ENCODE measurements around the gene PDE11A. TPM values are rescaled to one million over a fixed set of nuclear protein-coding genes. Genes with fewer than 3 reads are reported as not detected.

PDE11A gene
- total and polyA plus RNA-seq, 2 experiments from 2014 or later: 0.08 to 0.73 TPM

DNA sequence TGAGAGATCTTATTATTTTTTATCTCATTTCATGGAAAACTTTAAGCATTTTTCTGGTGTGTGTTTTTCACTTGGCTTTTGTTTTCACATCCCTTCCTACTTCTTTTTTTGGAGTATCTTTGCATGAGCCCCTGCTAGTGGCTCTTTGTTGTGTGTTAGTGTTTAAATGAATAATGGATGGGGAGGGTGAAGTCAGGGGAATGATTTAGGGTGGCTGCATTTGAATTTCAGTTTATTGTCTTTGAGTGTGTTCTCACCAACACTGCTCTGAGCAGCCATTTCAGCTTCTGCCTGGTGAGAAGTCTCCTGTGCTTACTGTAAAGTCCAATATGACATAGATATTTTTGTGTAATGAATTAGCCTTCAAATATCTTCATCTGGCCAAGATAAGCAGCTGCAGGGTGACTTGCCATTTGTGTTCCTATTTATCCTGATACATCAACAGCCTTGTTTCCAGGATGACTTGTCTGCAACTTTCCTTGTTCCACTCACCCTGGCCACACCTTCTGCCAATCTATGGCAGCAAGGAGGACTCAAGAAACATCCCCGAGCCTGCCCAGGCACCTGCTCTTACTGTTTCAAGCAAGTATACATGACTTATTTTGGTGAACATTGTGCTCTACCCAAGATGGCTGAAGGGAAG lies 182.6 kb downstream of the PDE11A start (continued):
- TF ChIP-seq, protein P1, sequence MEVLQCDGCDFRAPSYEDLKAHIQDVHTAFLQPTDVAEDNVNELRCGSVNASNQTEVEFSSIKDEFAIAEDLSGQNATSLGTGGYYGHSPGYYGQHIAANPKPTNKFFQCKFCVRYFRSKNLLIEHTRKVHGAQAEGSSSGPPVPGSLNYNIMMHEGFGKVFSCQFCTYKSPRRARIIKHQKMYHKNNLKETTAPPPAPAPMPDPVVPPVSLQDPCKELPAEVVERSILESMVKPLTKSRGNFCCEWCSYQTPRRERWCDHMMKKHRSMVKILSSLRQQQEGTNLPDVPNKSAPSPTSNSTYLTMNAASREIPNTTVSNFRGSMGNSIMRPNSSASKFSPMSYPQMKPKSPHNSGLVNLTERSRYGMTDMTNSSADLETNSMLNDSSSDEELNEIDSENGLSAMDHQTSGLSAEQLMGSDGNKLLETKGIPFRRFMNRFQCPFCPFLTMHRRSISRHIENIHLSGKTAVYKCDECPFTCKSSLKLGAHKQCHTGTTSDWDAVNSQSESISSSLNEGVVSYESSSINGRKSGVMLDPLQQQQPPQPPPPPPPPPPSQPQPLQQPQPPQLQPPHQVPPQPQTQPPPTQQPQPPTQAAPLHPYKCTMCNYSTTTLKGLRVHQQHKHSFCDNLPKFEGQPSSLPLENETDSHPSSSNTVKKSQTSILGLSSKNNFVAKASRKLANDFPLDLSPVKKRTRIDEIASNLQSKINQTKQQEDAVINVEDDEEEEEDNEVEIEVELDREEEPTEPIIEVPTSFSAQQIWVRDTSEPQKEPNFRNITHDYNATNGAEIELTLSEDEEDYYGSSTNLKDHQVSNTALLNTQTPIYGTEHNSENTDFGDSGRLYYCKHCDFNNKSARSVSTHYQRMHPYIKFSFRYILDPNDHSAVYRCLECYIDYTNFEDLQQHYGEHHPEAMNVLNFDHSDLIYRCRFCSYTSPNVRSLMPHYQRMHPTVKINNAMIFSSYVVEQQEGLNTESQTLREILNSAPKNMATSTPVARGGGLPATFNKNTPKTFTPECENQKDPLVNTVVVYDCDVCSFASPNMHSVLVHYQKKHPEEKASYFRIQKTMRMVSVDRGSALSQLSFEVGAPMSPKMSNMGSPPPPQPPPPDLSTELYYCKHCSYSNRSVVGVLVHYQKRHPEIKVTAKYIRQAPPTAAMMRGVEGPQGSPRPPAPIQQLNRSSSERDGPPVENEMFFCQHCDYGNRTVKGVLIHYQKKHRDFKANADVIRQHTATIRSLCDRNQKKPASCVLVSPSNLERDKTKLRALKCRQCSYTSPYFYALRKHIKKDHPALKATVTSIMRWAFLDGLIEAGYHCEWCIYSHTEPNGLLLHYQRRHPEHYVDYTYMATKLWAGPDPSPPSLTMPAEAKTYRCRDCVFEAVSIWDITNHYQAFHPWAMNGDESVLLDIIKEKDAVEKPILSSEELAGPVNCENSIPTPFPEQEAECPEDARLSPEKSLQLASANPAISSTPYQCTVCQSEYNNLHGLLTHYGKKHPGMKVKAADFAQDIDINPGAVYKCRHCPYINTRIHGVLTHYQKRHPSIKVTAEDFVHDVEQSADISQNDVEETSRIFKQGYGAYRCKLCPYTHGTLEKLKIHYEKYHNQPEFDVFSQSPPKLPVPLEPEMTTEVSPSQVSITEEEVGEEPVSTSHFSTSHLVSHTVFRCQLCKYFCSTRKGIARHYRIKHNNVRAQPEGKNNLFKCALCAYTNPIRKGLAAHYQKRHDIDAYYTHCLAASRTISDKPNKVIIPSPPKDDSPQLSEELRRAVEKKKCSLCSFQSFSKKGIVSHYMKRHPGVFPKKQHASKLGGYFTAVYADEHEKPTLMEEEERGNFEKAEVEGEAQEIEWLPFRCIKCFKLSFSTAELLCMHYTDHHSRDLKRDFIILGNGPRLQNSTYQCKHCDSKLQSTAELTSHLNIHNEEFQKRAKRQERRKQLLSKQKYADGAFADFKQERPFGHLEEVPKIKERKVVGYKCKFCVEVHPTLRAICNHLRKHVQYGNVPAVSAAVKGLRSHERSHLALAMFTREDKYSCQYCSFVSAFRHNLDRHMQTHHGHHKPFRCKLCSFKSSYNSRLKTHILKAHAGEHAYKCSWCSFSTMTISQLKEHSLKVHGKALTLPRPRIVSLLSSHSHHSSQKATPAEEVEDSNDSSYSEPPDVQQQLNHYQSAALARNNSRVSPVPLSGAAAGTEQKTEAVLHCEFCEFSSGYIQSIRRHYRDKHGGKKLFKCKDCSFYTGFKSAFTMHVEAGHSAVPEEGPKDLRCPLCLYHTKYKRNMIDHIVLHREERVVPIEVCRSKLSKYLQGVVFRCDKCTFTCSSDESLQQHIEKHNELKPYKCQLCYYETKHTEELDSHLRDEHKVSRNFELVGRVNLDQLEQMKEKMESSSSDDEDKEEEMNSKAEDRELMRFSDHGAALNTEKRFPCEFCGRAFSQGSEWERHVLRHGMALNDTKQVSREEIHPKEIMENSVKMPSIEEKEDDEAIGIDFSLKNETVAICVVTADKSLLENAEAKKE (CRISPR knock-in tag; IDR thresholded peaks at IDR 0.05): no peak
- TF ChIP-seq CREB1 (CRISPR knock-in tag; IDR thresholded peaks at IDR 0.05; ENCODE audit: low read depth): no peak
- TF ChIP-seq, protein P2, sequence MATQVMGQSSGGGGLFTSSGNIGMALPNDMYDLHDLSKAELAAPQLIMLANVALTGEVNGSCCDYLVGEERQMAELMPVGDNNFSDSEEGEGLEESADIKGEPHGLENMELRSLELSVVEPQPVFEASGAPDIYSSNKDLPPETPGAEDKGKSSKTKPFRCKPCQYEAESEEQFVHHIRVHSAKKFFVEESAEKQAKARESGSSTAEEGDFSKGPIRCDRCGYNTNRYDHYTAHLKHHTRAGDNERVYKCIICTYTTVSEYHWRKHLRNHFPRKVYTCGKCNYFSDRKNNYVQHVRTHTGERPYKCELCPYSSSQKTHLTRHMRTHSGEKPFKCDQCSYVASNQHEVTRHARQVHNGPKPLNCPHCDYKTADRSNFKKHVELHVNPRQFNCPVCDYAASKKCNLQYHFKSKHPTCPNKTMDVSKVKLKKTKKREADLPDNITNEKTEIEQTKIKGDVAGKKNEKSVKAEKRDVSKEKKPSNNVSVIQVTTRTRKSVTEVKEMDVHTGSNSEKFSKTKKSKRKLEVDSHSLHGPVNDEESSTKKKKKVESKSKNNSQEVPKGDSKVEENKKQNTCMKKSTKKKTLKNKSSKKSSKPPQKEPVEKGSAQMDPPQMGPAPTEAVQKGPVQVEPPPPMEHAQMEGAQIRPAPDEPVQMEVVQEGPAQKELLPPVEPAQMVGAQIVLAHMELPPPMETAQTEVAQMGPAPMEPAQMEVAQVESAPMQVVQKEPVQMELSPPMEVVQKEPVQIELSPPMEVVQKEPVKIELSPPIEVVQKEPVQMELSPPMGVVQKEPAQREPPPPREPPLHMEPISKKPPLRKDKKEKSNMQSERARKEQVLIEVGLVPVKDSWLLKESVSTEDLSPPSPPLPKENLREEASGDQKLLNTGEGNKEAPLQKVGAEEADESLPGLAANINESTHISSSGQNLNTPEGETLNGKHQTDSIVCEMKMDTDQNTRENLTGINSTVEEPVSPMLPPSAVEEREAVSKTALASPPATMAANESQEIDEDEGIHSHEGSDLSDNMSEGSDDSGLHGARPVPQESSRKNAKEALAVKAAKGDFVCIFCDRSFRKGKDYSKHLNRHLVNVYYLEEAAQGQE (IDR thresholded peaks at IDR 0.05; ENCODE audit: unreplicated experiment): no peak
- TF ChIP-seq ZNF114 (CRISPR knock-in tag; IDR thresholded peaks at IDR 0.05): no peak

DNA sequence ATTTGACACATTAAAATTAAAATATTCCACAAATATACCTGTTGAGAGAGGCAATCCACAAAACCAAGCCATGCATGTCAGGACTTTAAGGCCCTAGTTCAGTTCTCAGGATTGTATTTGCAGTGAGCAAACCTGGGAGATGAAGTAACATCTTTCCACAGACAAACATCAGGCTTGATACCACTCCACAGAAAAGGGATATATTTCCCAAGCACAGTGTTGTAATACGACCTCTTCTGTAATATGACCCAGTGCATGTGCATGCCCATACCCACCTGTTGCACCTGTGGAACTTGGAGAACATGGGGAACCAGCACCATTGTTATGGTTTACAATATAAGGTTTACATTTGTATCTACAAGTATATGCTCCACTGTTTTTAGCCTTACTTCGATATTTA lies 184.0 kb downstream of the PDE11A start:
- H3K4me1 Mint-ChIP-seq: peaks cover 30% of the 10 kb centered on the region
- Histone ChIP-seq H3K9me2 (ENCODE audit: insufficient read depth) (0 out of 2 replicates have a peak, but pooled peaks cover 8% of the 10 kb centered on the region), H3K79me2 (replicated peaks; ENCODE audit: insufficient read depth) (no peaks in the 10 kb centered on the region), H3F3A (replicated peaks; ENCODE audit: low read depth) (no peaks in the 10 kb centered on the region), H2AFZ (no peak overlapping the region), H3K36me3 (ENCODE audit: insufficient read depth) (no peaks in the 10 kb centered on the region), H3K27me3 (ENCODE audit: insufficient read depth) (no peaks in the 10 kb centered on the region), H3K4me1 (ENCODE audit: insufficient read depth) (peaks cover 20% of the 10 kb centered on the region), H4K20me1 (replicated peaks; ENCODE audit: insufficient read depth) (no peaks in the 10 kb centered on the region), H3K4me2 (no peak overlapping the region), H3K27ac (ENCODE audit: low read depth) (no peak overlapping the region), H3K4me3 (no peak overlapping the region)
- no peaks in the 10 kb centered on the region for H3K27me3 Mint-ChIP-seq (ENCODE audit: insufficient read depth, low read depth, poor library complexity)
- no peak overlapping the region; the same call in 1 of the 2 replicates for H3K27ac Mint-ChIP-seq
- H3K36me3 Mint-ChIP-seq (ENCODE audit: low read depth): no peaks in the 10 kb centered on the region
- H3K9me3 Mint-ChIP-seq: no peaks in the 10 kb centered on the region
- no peak overlapping the region for H3K4me3 Mint-ChIP-seq
- ATAC-seq: peak; percentile 40; the same call in 1 of the 3 replicates
- no peak for DNase-seq (ENCODE audit: low spot score)
- TF ChIP-seq POLR2AphosphoS5 (IDR thresholded peaks at IDR 0.05; ENCODE audit: low read depth): no peak
- TF ChIP-seq EZH2 (IDR thresholded peaks at IDR 0.05; ENCODE audit: low read depth, unreplicated experiment): no peak
- TF ChIP-seq CTCF (conservative IDR thresholded peaks at IDR 0.05; ENCODE audit: low read depth in 2 of 2): no peak
- no peak for TF ChIP-seq CREB1 (CRISPR knock-in tag; IDR thresholded peaks at IDR 0.05; ENCODE audit: low read depth)
- TF ChIP-seq, protein P2 (IDR thresholded peaks at IDR 0.05; ENCODE audit: unreplicated experiment): no peak
- no peak for TF ChIP-seq JUNB (IDR thresholded peaks at IDR 0.05; ENCODE audit: unreplicated experiment)
